ENCODE results near the gene TEC.

GRCh38 chr4:48190839-48191238, 78.8 kb downstream of the TEC start:
- TF ChIP-seq CREB1 (IDR thresholded peaks at IDR 0.05; ENCODE audit: low read depth): no peak
- no peak for TF ChIP-seq MAX (IDR thresholded peaks at IDR 0.05)
- no peak for TF ChIP-seq TAF1 (IDR thresholded peaks at IDR 0.05; ENCODE audit: low read depth)
- no peak for TF ChIP-seq EP300 (IDR thresholded peaks at IDR 0.05; ENCODE audit: borderline replicate concordance)
- TF ChIP-seq RAD21 (IDR thresholded peaks at IDR 0.05; ENCODE audit: low read depth): no peak
- no peak for TF ChIP-seq REST (IDR thresholded peaks at IDR 0.05; ENCODE audit: low read depth)
- no peak for TF ChIP-seq YY1 (IDR thresholded peaks at IDR 0.05; ENCODE audit: low read depth)
- no peak for TF ChIP-seq ZBTB7A (IDR thresholded peaks at IDR 0.05; ENCODE audit: low read depth)
- TF ChIP-seq TCF12 (IDR thresholded peaks at IDR 0.05; ENCODE audit: low read depth): no peak
